PC-9 (cell line): ENCODE data around the gene CD38. TPM values are rescaled to one million over a fixed set of nuclear protein-coding genes. Genes with fewer than 3 reads are reported as not detected.

Experiments used
- BruUV-seq: library from RNA; stranded (reverse); fragments of 400-500 nt; replicated peaks from 2 replicates; lab custom pipeline; 2021; lab: Mats Ljungman, UMichigan
- CTCF ChIA-PET: fragments of 300-600 bp; sonication (Branson Sonifier 250); formaldehyde crosslinking; loops from one replicate; lab custom pipeline; 2022; ENCODE audit warnings: antibody characterized with exemption; lab: Charles Lee
- POLR2A ChIA-PET: fragments of 300-600 bp; sonication (Branson Sonifier 250); formaldehyde crosslinking; loops from one replicate; lab custom pipeline; 2022; ENCODE audit warnings: antibody characterized with exemption; ENCODE audit not compliant: unreplicated experiment; lab: Charles Lee
- DNase-seq, 2 experiments: peaks; one replicate each; pipeline versions ENCODE4 v3.0.0 to v3.0.0-alpha.2; 2015 to 2022; ENCODE audit warnings: mixed read lengths in 1 of 2
- H2AFZ ChIP-seq: fragments of 200-600 bp; sonication (generic); 2 replicates; pipeline ENCODE4 v1.8.1; 2017; ENCODE audit warnings: antibody characterized with exemption
- H3F3A ChIP-seq: fragments of 200-600 bp; sonication (generic); 2 replicates; pipeline ENCODE4 v1.8.1; 2017; ENCODE audit warnings: antibody characterized with exemption, mild to moderate bottlenecking, low read depth; ENCODE audit not compliant: insufficient read depth
- H3K27ac ChIP-seq: fragments of 200-600 bp; sonication (generic); 2 replicates; pipeline ENCODE4 v1.6.1; 2016; ENCODE audit warnings: mixed run types
- H3K27me3 ChIP-seq: fragments of 200-600 bp; sonication (generic); 2 replicates; pipeline ENCODE4 v1.6.1; 2016; ENCODE audit warnings: low read depth, mixed run types; ENCODE audit not compliant: insufficient read depth
- H3K36me3 ChIP-seq: fragments of 200-600 bp; sonication (generic); 2 replicates; pipeline ENCODE4 v1.6.1; 2016; ENCODE audit warnings: low read depth, mixed run types
- H3K4me1 ChIP-seq: fragments of 200-600 bp; sonication (generic); replicated peaks from 2 replicates; pipeline ENCODE4 v1.6.1; 2016; ENCODE audit warnings: mixed run types; ENCODE audit not compliant: insufficient read depth
- H3K4me2 ChIP-seq: fragments of 200-600 bp; sonication (generic); 2 replicates; pipeline ENCODE4 v1.6.1; 2017; ENCODE audit warnings: mixed run types
- H3K4me3 ChIP-seq: fragments of 200-600 bp; sonication (generic); 2 replicates; pipeline ENCODE4 v1.6.1; 2016; ENCODE audit warnings: mixed run types
- H3K79me2 ChIP-seq: fragments of 200-600 bp; sonication (generic); 2 replicates; pipeline ENCODE4 v1.6.1; 2017; ENCODE audit warnings: low read depth, mixed run types
- H3K9me2 ChIP-seq: fragments of 200-600 bp; sonication (generic); 2 replicates; pipeline ENCODE4 v1.8.1; 2017; ENCODE audit warnings: mild to moderate bottlenecking; ENCODE audit not compliant: insufficient read depth
- H3K9me3 ChIP-seq: fragments of 200-600 bp; sonication (generic); 2 replicates; pipeline ENCODE4 v1.8.1; 2016; ENCODE audit warnings: low read depth; ENCODE audit not compliant: insufficient read depth
- H4K20me1 ChIP-seq: fragments of 200-600 bp; sonication (generic); 2 replicates; pipeline ENCODE4 v1.8.1; 2017; ENCODE audit not compliant: insufficient read depth
- EZH2 ChIP-seq: fragments of 200-600 bp; sonication (generic); IDR thresholded peaks from 2 replicates; pipeline ENCODE4 v1.8.0; 2017; ENCODE audit warnings: antibody characterized with exemption, low read depth
- intact Hi-C: fragments of 100-400 bp; cut with micrococcal nuclease; formaldehyde crosslinking; loops from one replicate; pipeline ENCODE4 v1.10.0; 2022; ENCODE audit not compliant: unreplicated experiment
- total RNA-seq: library from RNA; stranded (reverse); gene quantifications from 2 replicates; pipeline ENCODE4 v1.2.3, GENCODE V29; 2021
- TF ChIP-seq, protein P1 (sequence below): fragments of 200-600 bp; sonication (generic); conservative IDR thresholded peaks from 2 replicates; pipeline ENCODE4 v1.6.1; 2017; ENCODE audit warnings: mixed run types, antibody characterized with exemption, mild to moderate bottlenecking, moderate library complexity

Gene CD38
- total RNA-seq, 1 experiment from 2014 or later: 0.90 TPM

DNA sequence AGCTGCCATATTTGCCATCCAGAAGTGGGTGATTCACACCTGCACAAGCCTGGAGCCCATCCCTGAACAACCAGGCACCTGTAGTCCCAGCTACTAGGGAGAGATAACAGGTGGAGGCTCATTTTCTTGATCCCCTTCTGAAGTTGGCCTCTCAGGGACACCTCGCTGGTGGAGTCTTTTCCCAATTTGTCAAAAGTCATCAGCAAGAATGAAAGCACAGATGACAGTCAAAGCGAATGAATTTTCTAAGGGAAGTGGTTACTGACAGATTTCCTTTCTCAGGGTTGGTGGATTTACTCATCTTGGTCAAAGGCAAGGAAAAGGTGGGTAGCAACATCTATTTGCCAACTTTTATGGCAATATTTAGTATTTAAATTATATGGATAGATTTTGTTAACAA lies 123.9 kb downstream of the CD38 start:
- ChIA-PET CTCF (no interaction called here), POLR2A (no interaction called here)
- BruUV-seq: no TSS peak

DNA sequence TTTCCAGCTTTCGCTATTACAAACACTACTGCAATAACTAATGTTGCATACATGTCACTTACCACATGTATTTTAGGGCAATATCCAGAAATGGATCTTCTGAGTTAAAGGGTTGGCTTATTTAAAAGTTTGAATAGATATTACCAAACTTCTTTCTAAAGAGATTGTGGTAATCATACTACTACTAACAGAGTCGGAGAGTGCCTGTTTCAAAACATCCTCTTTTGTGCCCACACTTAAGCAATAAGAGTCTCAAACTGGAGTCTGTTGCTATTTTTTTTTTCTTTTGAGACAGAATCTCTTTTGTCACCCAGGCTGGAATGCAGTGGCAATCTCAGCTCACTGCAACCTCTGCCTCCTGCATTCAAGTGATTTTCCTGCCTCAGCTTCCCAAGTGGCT lies 124.6 kb downstream of the CD38 start:
- POLR2A ChIA-PET: no interaction called here
- no peak for DNase-seq
- Histone ChIP-seq H3K4me2 (no peak overlapping the region), H4K20me1 (no peaks in the 10 kb centered on the region), H3K27ac (no peak overlapping the region), H2AFZ (no peak overlapping the region), H3K79me2 (no peaks in the 10 kb centered on the region), H3K9me2 (no peaks in the 10 kb centered on the region), H3K4me3 (no peak overlapping the region), H3F3A (peaks cover 18% of the 10 kb centered on the region), H3K4me1 (peaks cover 32% of the 10 kb centered on the region), H3K27me3 (no peaks in the 10 kb centered on the region), H3K9me3 (peaks cover 14% of the 10 kb centered on the region; the same call in 1 of the 2 replicates), H3K36me3 (no peaks in the 10 kb centered on the region)
- BruUV-seq: no TSS peak
- TF ChIP-seq, protein P1, sequence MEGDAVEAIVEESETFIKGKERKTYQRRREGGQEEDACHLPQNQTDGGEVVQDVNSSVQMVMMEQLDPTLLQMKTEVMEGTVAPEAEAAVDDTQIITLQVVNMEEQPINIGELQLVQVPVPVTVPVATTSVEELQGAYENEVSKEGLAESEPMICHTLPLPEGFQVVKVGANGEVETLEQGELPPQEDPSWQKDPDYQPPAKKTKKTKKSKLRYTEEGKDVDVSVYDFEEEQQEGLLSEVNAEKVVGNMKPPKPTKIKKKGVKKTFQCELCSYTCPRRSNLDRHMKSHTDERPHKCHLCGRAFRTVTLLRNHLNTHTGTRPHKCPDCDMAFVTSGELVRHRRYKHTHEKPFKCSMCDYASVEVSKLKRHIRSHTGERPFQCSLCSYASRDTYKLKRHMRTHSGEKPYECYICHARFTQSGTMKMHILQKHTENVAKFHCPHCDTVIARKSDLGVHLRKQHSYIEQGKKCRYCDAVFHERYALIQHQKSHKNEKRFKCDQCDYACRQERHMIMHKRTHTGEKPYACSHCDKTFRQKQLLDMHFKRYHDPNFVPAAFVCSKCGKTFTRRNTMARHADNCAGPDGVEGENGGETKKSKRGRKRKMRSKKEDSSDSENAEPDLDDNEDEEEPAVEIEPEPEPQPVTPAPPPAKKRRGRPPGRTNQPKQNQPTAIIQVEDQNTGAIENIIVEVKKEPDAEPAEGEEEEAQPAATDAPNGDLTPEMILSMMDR: no peak
- no peak for TF ChIP-seq EZH2
- CTCF ChIA-PET: no interaction called here
- intact Hi-C loops: no loop called here

More for the DNA sequence above, 123.9 kb downstream of the CD38 start:
- no peak overlapping the region for H3K27ac ChIP-seq
- no peaks in the 10 kb centered on the region for H3K79me2 ChIP-seq
- no peaks in the 10 kb centered on the region for H4K20me1 ChIP-seq
- no peak for TF ChIP-seq EZH2
- TF ChIP-seq, protein P1: no peak
- no peak overlapping the region for H2AFZ ChIP-seq
- H3K9me3 ChIP-seq: peaks cover 14% of the 10 kb centered on the region; the same call in 1 of the 2 replicates
- no peaks in the 10 kb centered on the region for H3K27me3 ChIP-seq
- intact Hi-C loops: no loop called here
- H3K9me2 ChIP-seq: no peaks in the 10 kb centered on the region
- peaks cover 16% of the 10 kb centered on the region for H3F3A ChIP-seq
- H3K36me3 ChIP-seq: no peaks in the 10 kb centered on the region
- no peak for DNase-seq
- peaks cover 24% of the 10 kb centered on the region for H3K4me1 ChIP-seq
- no peak overlapping the region for H3K4me3 ChIP-seq
- no peak overlapping the region for H3K4me2 ChIP-seq

Other genes starting within 250 kb of the CD38 start
- 40.7 and 45.0 TPM in 2 replicates for gene FBXL5, start 123.0 kb upstream of the CD38 start, total RNA-seq
- gene FAM200B, start 96.5 kb upstream of the CD38 start, total RNA-seq: 20.5 and 32.4 TPM in 2 replicates
- gene BST1, start 75.3 kb upstream of the CD38 start, total RNA-seq: 0.31 TPM in 1 of 2 replicates, not detected in the other
- gene FGFBP1, start 160.4 kb downstream of the CD38 start, total RNA-seq: 11.1 and 30.8 TPM in 2 replicates
- not detected in 2 replicates for gene FGFBP2, start 184.8 kb downstream of the CD38 start, total RNA-seq